HG02885 (cell line): ENCODE results near the gene PROZ.

Experiments
- ATAC-seq: cut with Tn5 transposase; IDR thresholded peaks from one replicate; pipeline ENCODE4 v1.9.1; 2021; ENCODE audit warnings: mild to moderate bottlenecking; ENCODE audit not compliant: unreplicated experiment, poor library complexity

Gene PROZ

DNA sequence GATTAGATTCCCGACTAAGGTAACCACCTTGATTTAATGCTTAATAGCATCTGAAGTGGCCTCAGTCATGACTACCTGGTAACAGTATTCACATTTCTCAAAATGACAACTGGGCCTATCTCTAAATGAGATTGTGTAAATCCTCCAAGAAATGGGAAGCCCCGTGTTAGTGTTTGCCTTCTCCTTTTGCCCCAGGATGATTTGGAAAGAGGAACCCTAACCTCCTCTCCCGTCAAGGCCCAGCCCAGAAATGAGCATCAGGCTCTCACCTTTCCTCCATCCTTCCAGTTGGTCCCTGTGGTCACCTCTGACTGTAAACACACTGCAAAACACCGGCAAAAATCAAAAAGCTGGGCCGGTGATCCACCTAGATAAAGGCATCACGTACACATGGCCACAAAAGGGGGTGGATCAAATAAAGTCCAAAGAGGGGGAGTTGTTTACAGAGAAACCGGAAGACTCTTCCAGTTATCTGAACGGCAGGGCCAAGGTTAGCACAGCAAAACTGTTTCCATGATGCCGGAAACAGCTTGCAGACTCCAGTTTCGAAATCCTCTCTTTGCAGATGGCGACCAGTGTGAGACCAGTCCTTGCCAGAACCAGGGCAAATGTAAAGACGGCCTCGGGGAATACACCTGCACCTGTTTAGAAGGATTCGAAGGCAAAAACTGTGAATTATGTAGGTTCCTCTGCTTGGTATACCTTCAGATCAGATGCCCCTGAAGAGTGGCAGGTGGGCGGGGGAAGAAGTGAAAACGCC is 19.5 kb upstream of the PROZ start:
- no peak for ATAC-seq

GRCh38 chr13:113139577-113139976 is 18.9 kb upstream of the PROZ start:
- no peak for ATAC-seq

GRCh38 chr13:113140677-113141600 is 17.5 kb upstream of the PROZ start:
- ATAC-seq, result no peak

GRCh38 chr13:113141601-113141970 is 16.9 kb upstream of the PROZ start:
- no peak for ATAC-seq

DNA sequence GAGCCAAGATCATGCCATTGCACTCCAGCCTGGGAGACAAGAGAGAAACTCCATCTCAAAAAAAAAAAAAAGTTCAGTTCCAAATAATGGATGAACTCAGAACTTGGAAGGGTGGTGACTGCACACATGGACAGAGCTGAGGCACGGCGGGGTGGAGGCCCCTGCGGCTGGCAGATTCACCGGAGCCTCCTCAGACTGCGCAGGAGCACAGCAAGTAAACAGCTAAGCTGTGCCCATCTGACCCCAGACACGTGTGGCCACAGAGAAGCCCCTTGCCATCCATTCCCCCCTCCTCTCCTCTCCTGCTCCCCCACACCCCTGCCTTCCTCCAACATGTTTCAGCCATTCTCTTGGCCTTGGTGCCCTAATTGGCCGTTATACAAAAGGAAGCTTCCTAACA is 15.6 kb upstream of the PROZ start:
- no peak for ATAC-seq

DNA sequence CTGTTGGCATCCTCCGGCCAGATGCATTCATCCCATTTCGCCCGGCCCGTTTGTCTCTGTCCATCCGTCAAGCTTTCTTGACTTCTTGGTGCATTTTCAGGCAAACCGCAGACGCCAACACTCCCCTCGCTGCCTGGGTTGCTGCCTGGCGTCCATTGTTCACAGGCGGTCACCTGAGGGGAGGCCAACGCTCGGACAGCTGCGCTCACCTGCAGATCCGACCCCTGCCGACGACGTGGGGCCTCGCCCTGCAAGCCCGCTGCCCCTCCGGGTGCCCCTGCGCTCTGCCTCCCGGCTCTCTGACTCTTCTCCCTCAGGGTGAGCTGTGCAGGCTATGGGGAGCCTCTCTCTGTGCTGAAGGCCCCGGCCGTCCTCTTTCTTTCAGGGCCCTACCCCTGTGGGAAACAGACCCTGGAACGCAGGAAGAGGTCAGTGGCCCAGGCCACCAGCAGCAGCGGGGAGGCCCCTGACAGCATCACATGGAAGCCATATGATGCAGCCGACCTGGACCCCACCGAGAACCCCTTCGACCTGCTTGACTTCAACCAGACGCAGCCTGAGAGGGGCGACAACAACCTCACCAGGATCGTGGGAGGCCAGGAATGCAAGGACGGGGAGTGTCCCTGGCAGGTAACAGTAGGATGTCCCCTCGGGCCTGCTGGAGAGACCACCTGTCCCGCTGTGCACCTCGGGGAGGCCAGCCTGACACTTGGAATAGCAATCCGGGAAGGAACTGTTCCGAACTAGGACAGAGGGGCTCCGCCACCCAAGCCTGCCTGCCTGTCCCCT is 14.8 kb upstream of the PROZ start:
- ATAC-seq, result no peak

DNA sequence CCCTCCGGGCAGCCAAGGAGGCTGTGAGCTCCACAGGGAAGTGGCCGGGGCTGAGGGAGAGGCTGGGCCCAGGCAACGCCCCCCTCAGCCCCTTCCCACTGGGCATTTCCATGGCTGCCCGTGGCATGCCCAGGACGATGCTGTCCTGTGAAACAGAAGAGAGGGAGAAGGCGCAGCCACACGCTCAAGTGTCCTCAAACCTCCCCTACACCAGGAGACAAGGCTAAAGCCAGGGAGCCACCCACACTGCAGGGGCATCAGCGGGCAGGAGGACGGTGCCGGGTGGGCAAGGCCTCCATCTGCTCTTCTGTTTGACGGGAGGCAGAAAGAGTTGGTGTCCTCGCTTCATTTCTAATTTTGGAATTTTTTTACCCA is 14.2 kb upstream of the PROZ start:
- ATAC-seq, result no peak

DNA sequence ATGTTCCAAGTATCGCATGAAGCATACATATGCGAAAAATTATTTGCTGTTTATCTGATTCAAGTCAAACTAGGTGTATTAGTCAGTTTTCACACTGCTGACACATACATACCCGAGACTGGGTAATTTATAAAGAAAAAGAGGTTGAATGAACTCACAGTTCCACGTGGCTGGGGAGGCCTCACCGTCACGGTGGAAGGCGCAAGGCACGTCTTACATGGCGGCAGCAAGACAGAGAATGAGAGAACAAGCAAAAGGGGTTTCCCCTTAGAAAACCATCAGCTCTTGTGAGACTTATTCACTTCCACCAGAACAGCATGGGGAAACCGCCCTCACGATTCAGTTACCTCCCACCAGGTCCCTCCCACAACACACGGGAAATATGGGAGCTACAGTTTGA is 13.0 kb upstream of the PROZ start:
- ATAC-seq, result no peak

- no peak for ATAC-seq
Observed at GRCh38 chr13:113145911-113146598, 12.4 kb upstream of the PROZ start.

- ATAC-seq, result no peak
Observed at GRCh38 chr13:113146750-113147149, 11.7 kb upstream of the PROZ start.

DNA sequence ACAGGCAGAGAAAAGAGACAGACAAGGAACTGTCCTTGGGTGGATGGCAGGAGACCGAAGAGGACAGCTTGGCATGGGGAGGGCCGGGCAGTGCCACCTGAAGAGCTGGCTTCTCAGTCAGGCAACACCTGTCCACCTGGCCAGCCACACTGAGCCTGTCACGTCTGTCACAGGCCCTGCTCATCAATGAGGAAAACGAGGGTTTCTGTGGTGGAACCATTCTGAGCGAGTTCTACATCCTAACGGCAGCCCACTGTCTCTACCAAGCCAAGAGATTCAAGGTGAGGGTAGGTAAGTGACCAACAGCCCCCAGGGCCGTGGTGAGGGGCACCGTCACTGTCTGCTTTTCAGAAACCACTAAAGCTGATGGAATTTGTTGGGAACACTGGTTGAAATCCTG is 11.2 kb upstream of the PROZ start:
- no peak for ATAC-seq

DNA sequence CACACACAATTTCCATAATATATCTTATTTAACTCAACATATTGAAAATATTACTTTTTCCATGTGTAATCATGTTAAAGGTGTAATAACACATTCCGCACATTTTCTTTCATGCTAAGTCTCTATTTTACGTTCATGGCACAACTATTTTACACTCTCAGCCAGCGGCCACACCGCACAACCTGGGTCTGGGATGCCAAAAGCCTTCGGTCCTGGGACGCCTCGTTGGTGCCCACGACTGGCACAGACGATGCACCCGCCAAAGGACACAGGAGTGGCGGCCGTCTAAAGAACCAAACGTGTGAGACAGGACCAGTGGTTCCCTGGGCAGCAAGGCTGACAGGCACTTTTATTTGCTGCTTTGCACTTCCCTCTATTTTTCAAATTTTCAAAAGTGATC is 10.0 kb upstream of the PROZ start:
- no peak for ATAC-seq

DNA sequence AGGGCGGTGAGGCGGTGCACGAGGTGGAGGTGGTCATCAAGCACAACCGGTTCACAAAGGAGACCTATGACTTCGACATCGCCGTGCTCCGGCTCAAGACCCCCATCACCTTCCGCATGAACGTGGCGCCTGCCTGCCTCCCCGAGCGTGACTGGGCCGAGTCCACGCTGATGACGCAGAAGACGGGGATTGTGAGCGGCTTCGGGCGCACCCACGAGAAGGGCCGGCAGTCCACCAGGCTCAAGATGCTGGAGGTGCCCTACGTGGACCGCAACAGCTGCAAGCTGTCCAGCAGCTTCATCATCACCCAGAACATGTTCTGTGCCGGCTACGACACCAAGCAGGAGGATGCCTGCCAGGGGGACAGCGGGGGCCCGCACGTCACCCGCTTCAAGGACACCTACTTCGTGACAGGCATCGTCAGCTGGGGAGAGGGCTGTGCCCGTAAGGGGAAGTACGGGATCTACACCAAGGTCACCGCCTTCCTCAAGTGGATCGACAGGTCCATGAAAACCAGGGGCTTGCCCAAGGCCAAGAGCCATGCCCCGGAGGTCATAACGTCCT is 9.4 kb upstream of the PROZ start:
- no peak for ATAC-seq

DNA sequence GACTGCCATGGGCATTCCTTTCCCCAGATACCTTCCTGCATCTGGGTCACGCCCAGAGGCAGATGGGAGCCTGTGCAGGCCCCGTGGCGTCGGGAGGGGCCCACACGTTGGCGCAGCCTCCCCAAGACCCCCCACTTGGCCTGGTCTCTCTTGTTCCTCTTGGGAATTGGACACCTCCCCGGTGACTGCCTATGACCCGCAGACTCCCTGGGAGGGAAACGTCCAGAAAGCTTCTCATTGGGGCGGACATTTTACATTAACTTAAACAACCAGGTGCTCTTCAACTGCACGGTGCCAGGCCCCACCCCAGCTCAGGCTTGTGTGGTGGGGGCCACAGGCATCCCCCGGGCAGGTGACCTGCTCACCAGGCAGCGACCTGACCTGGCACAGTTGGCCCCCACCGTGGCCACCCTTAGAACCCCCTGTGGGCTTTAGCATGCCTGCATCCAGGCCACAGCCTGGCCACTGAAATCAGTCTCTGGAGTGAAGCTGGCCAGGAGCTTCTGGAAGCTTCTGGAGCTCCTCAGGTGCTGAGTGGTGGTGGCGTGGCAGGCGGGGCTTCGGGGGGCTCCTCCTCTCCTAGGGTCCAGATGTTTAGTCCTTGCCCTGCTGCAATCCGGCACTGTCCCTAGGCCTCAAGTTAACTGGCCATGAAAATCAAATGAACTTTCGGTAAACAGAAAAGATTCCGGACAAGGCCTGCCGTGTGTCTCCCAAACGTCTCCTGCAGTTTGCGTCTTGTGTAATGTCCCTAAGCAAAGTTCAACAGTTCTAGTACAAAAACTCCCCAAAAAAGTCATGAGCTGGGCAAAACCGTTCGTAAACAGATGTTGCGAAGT is 8.5 kb upstream of the PROZ start:
- ATAC-seq, result no peak

GRCh38 chr13:113150550-113151365 is 7.7 kb upstream of the PROZ start:
- ATAC-seq, result no peak

DNA sequence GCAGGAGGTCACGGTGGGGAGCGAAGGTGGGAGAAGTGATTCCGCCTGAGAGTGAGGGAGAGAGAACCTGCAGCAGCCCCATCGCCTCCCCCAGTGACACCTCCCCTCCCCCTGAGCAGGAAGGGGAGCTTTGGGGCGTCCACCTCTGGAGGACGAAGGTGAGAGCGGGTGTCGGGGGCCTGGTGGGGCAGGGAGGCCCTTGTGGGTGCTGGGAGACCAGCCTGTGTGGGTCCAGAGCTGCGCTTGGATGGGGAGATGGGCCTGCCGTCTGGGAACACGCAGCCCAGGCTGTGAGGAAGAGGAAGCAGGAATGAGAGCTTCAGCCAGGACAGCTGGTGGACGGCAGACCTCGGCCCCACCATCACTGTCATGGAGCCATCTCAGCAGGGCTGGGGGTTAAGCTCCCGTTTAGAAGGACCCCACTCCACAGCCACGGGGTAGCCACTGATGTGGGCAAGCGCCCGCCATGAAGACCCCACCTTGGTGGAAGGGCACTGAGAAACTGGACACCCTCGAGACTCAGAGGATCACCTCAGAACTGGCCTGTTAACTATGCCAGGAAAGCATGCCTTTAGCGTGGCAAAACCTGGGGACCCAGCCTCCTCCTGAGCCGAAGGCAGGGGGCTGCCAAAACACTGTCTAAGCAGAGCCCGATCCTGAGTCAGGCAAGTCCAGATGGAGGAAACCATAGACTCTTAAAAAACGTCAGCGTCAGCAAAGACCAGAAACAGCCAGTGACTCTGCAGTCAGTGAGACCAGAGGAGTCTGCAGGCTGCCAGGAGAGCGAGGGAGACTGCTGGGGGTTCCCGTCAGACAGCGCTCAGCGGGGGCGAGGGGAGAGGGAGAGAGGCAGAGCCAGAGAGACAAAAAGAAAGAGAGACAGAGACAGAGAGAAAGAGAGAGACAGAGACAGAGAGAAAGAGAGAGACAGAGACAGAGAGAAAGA is 6.4 kb upstream of the PROZ start:
- ATAC-seq, result no peak

GRCh38 chr13:113152691-113152983 is 5.8 kb upstream of the PROZ start:
- no peak for ATAC-seq
